ENCODE data around the gene MTHFD1L.

DNA sequence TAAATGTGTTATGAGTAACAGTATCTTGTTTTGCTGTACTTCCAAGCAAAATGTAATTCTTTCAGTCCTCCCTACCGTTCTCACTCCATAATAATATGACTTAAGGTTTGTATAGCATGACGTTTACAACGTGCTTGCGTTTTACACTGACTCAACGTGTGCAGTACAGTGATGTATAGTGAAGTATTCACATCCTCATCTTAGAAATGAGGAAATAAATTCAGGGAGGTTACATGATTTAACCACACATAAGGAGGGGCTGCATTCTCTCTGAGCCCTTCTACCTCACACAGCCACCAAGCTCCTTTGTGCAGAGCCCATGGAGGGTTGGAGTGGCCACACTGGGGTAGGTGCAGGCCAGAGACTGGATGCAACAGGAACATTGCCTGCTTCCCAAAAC is 164.5 kb downstream of the MTHFD1L start:
- TF ChIP-seq, protein P1, sequence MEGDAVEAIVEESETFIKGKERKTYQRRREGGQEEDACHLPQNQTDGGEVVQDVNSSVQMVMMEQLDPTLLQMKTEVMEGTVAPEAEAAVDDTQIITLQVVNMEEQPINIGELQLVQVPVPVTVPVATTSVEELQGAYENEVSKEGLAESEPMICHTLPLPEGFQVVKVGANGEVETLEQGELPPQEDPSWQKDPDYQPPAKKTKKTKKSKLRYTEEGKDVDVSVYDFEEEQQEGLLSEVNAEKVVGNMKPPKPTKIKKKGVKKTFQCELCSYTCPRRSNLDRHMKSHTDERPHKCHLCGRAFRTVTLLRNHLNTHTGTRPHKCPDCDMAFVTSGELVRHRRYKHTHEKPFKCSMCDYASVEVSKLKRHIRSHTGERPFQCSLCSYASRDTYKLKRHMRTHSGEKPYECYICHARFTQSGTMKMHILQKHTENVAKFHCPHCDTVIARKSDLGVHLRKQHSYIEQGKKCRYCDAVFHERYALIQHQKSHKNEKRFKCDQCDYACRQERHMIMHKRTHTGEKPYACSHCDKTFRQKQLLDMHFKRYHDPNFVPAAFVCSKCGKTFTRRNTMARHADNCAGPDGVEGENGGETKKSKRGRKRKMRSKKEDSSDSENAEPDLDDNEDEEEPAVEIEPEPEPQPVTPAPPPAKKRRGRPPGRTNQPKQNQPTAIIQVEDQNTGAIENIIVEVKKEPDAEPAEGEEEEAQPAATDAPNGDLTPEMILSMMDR (IDR thresholded peaks at IDR 0.05) = no peak
- no peak for TF ChIP-seq POLR2A (IDR thresholded peaks at IDR 0.05)
